H9 (cell line): Measurements from ENCODE around the gene BCL11B. TPM values are rescaled to one million over a fixed set of nuclear protein-coding genes. Genes with fewer than 3 reads are reported as not detected.

ENCODE experiments used
- DNase-seq: peaks from one replicate; pipeline ENCODE4 v3.0.0-alpha.2; 2017
- H2AFZ ChIP-seq: one replicate; pipeline ENCODE4 v1.6.1; 2013; ENCODE audit warnings: mild to moderate bottlenecking, low read length, control low read depth, moderate library complexity
- H2AK5ac ChIP-seq: 2 replicates; pipeline ENCODE4 v1.6.1; 2013; ENCODE audit warnings: low read length, control low read depth, mixed read lengths; ENCODE audit not compliant: insufficient read length
- H2BK120ac ChIP-seq: one replicate; pipeline ENCODE4 v1.6.1; 2013; ENCODE audit warnings: low read depth, mild to moderate bottlenecking, low read length, control low read depth, inconsistent platforms; ENCODE audit not compliant: poor library complexity, severe bottlenecking
- H2BK12ac ChIP-seq: 2 replicates; pipeline ENCODE4 v1.6.1; 2013; ENCODE audit warnings: low read length, control low read depth, mixed read lengths, low read depth; ENCODE audit not compliant: insufficient read length
- H2BK15ac ChIP-seq: 2 replicates; pipeline ENCODE4 v1.6.1; 2013; ENCODE audit warnings: low read depth, low read length, control low read depth
- H2BK20ac ChIP-seq: one replicate; pipeline ENCODE4 v1.6.1; 2013; ENCODE audit warnings: low read depth, mild to moderate bottlenecking, low read length, control low read depth, inconsistent platforms; ENCODE audit not compliant: poor library complexity, severe bottlenecking
- H2BK5ac ChIP-seq: 2 replicates; pipeline ENCODE4 v1.6.1; 2013; ENCODE audit warnings: low read length, control low read depth, mixed read lengths; ENCODE audit not compliant: insufficient read length
- H3K14ac ChIP-seq: 2 replicates; pipeline ENCODE4 v1.6.1; 2013; ENCODE audit warnings: low read length, control low read depth; ENCODE audit not compliant: insufficient read depth
- H3K18ac ChIP-seq: 2 replicates; pipeline ENCODE4 v1.6.1; 2013; ENCODE audit warnings: low read depth, mild to moderate bottlenecking, mixed read lengths, low read length, control low read depth; ENCODE audit not compliant: insufficient read length
- H3K23ac ChIP-seq: 2 replicates; pipeline ENCODE4 v1.6.1; 2013; ENCODE audit warnings: low read length, control low read depth, mixed read lengths, low read depth; ENCODE audit not compliant: insufficient read length
- H3K23me2 ChIP-seq: 2 replicates; pipeline ENCODE4 v1.6.1; 2013; ENCODE audit warnings: low read depth, mild to moderate bottlenecking, mixed read lengths, low read length, control low read depth; ENCODE audit not compliant: insufficient read length, poor library complexity, severe bottlenecking
- H3K27ac ChIP-seq: 2 replicates; pipeline ENCODE4 v1.5.1; 2013; ENCODE audit warnings: low read length, control low read depth, mixed read lengths, low read depth; ENCODE audit not compliant: insufficient read length
- H3K27me3 ChIP-seq: 2 replicates; pipeline ENCODE4 v1.6.1; 2013; ENCODE audit warnings: low read length, control low read depth, inconsistent platforms; ENCODE audit not compliant: insufficient read depth
- H3K4ac ChIP-seq: 2 replicates; pipeline ENCODE4 v1.6.1; 2013; ENCODE audit warnings: low read depth, mild to moderate bottlenecking, control low read depth, inconsistent platforms, low read length, moderate library complexity
- H3K4me1 ChIP-seq: 2 replicates; pipeline ENCODE4 v1.6.1; 2013; ENCODE audit warnings: low read length, control low read depth, inconsistent platforms; ENCODE audit not compliant: insufficient read depth
- H3K4me2 ChIP-seq: 2 replicates; pipeline ENCODE4 v1.6.1; 2013; ENCODE audit warnings: low read length, control low read depth, mixed read lengths; ENCODE audit not compliant: insufficient read length, insufficient read depth
- H3K56ac ChIP-seq: 2 replicates; pipeline ENCODE4 v1.6.1; 2013; ENCODE audit warnings: low read depth, mild to moderate bottlenecking, mixed read lengths, low read length, control low read depth; ENCODE audit not compliant: insufficient read length
- H3K79me1 ChIP-seq: 2 replicates; pipeline ENCODE4 v1.6.1; 2013; ENCODE audit warnings: low read depth, mild to moderate bottlenecking, moderate library complexity, low read length, control low read depth, inconsistent platforms; ENCODE audit not compliant: insufficient read depth, poor library complexity, severe bottlenecking
- H3K79me2 ChIP-seq: 2 replicates; pipeline ENCODE4 v1.6.1; 2013; ENCODE audit warnings: low read length, control low read depth, inconsistent platforms; ENCODE audit not compliant: insufficient read depth
- H3K9ac ChIP-seq: 2 replicates; pipeline ENCODE4 v1.6.1; 2013; ENCODE audit warnings: low read length, control low read depth, mixed read lengths; ENCODE audit not compliant: insufficient read length; ENCODE audit errors: extremely low read depth
- H3K9me3 ChIP-seq: one replicate; pipeline ENCODE4 v1.6.1; 2013; ENCODE audit warnings: low read depth, low read length, inconsistent platforms; ENCODE audit not compliant: control insufficient read depth
- H3T11ph ChIP-seq: one replicate; pipeline ENCODE4 v1.6.1; 2013; ENCODE audit warnings: mild to moderate bottlenecking, low read length, control low read depth, inconsistent platforms
- H4K20me1 ChIP-seq: one replicate; pipeline ENCODE4 v1.6.1; 2013; ENCODE audit not compliant: control insufficient read depth, insufficient read length, insufficient read depth
- H4K5ac ChIP-seq: 2 replicates; pipeline ENCODE4 v1.6.1; 2013; ENCODE audit warnings: low read depth, mild to moderate bottlenecking, mixed read lengths, low read length, control low read depth; ENCODE audit not compliant: insufficient read length
- H4K8ac ChIP-seq: replicated peaks from 2 replicates; pipeline ENCODE4 v1.6.1; 2013; ENCODE audit warnings: low read length, control low read depth, mixed read lengths, low read depth; ENCODE audit not compliant: insufficient read length
- H4K91ac ChIP-seq: 2 replicates; pipeline ENCODE4 v1.6.1; 2013; ENCODE audit warnings: low read depth, mild to moderate bottlenecking, moderate library complexity, mixed read lengths, low read length, control low read depth; ENCODE audit not compliant: insufficient read length
- H3K27ac Mint-ChIP-seq, 3 experiments: 2 replicates in 2 of 3; 3 replicates in 1 of 3; pipeline ENCODE4 v1.8.0; 2020 to 2021; ENCODE audit warnings: mixed read lengths in 3 of 3, mild to moderate bottlenecking in 1 of 3, moderate library complexity in 1 of 3
- H3K27me3 Mint-ChIP-seq: 2 replicates; pipeline ENCODE4 v1.8.0; 2021; ENCODE audit warnings: low read depth, mild to moderate bottlenecking, moderate library complexity, mixed read lengths
- H3K36me3 Mint-ChIP-seq, 3 experiments: 2 replicates in 2 of 3; 3 replicates in 1 of 3; pipeline ENCODE4 v1.8.0; 2020 to 2021; ENCODE audit warnings: low read depth in 3 of 3, mixed read lengths in 3 of 3; ENCODE audit not compliant: insufficient read depth in 1 of 3
- H3K4me1 Mint-ChIP-seq, 2 experiments: 2 replicates each; pipeline ENCODE4 v1.8.0; 2020; ENCODE audit warnings: mixed read lengths in 2 of 2
- H3K4me3 Mint-ChIP-seq, 2 experiments: 2 replicates in 1 of 2; 3 replicates in 1 of 2; pipeline ENCODE4 v1.8.0; 2020 to 2021; ENCODE audit warnings: mild to moderate bottlenecking in 2 of 2, mixed read lengths in 2 of 2, moderate library complexity in 1 of 2
- H3K9me3 Mint-ChIP-seq, 2 experiments: 2 replicates in 1 of 2; 3 replicates in 1 of 2; pipeline ENCODE4 v1.8.0; 2020; ENCODE audit warnings: mild to moderate bottlenecking in 2 of 2, mixed read lengths in 2 of 2, moderate library complexity in 1 of 2
- CTCF ChIP-seq: fragments of 200-600 bp; sonication (generic); conservative IDR thresholded peaks from 3 replicates; pipeline ENCODE4 v1.8.0; 2021; ENCODE audit warnings: antibody characterized with exemption, mild to moderate bottlenecking
- WGBS: extraction: QIAGEN DNeasy Blood & Tissue Kit; methylation state at CpG from one replicate; pipeline ENCODE4 v1.1.7; 2013; ENCODE audit warnings: missing lambda C conversion rate, low lambda C conversion rate, mixed read lengths; ENCODE audit not compliant: insufficient read length; ENCODE audit errors: extremely low coverage; 5-methylcytosine and 5-hydroxymethylcytosine counted together
- total RNA-seq: library from RNA; stranded (reverse); gene quantifications from 2 replicates; pipeline ENCODE4 v1.2.1, GENCODE V29; 2021

BCL11B gene
- total RNA-seq, 1 experiment from 2014 or later, result 4.9 TPM

- Histone ChIP-seq H2BK12ac (no peak overlapping the region), H2BK5ac (no peak overlapping the region), H2BK120ac (no peak overlapping the region), H3K4me2 (no peak overlapping the region), H3K9me3 (no peaks in the 10 kb centered on the region), H4K91ac (no peak overlapping the region), H3K4ac (no peak overlapping the region), H4K5ac (no peak overlapping the region), H3K4me1 (no peaks in the 10 kb centered on the region), H3K9ac (no peak overlapping the region), H3K56ac (no peak overlapping the region), H2BK15ac (no peak overlapping the region), H3K18ac (no peak overlapping the region), H3T11ph (no peak overlapping the region), H3K27me3 (no peaks in the 10 kb centered on the region), H4K8ac (no peak overlapping the region), H3K14ac (no peak overlapping the region), H4K20me1 (peaks cover 2% of the 10 kb centered on the region), H3K79me1 (no peaks in the 10 kb centered on the region), H3K79me2 (no peaks in the 10 kb centered on the region; the same call in 1 of the 2 replicates), H2BK20ac (no peak overlapping the region), H3K23ac (no peak overlapping the region), H3K23me2 (no peaks in the 10 kb centered on the region), H3K27ac (no peak overlapping the region), H2AK5ac (no peak overlapping the region), H2AFZ (no peak overlapping the region)
- peaks cover 9 to 10% of the 10 kb centered on the region in 2 experiments; a peak in 2 of 4 replicates for H3K4me1 Mint-ChIP-seq
- no peak overlapping the region; a peak in 1 of 7 replicates for H3K27ac Mint-ChIP-seq
- no CpG with 5 or more reads among the region's 17 CpGs for WGBS
- no peaks in the 10 kb centered on the region; the same call in none of the 2 replicates for H3K27me3 Mint-ChIP-seq
- H3K36me3 Mint-ChIP-seq, result peaks cover 0 to 1% (median 0%) of the 10 kb centered on the region in 3 experiments; a peak in 2 of 7 replicates
- no peak for DNase-seq
- H3K9me3 Mint-ChIP-seq, result no peaks in the 10 kb centered on the region
- H3K4me3 Mint-ChIP-seq, result no peak overlapping the region
- TF ChIP-seq CTCF, result no peak
These were observed 90.0 kb downstream of the BCL11B start for GRCh38 chr14:99181804-99182520.
